ENCODE results near the gene C1orf185. TPM values are rescaled to one million over a fixed set of nuclear protein-coding genes. Genes with fewer than 3 reads are reported as not detected.

Gene C1orf185
- total RNA-seq, 4 donors from 2014 or later = not detected

DNA sequence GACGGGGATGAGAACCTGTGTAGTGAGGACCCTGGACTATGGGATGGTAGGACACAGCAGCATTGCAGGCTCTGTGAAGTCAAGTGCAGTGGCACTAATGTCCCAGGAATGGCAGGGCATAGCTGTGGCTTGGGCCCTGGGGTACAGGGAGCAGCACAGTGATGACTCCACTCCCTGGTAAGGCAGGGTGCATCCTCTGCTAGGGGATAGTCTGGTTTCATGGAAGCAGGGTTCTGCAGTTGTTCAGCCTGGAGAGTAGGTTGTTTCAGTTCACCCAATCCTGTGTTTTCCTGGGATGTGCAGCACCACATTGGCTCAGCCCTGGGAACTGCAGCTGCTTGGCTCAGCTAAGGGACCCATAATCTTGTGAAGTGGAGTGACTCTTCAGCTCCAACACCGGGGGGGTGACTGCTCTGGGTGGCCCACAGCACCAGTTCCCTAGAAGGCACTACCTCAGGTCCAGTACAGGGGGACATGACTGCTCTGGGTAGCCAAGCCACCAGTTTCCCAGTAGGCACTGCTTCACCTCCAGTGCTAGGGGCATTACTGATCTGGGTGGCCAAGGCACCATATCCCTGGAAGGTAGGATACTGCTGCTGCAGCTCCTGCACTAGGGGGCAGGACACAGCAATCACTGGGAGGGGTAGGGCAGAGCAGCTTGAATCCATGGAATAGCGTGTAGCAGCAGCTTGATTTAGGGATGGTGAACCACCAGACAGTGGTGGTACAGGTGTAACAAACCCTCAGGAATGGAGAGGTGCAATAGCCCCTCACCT is 15.3 kb upstream of the C1orf185 start:
- no peaks in the 10 kb centered on the region for H3K27me3 ChIP-seq
- H3K4me3 ChIP-seq = no peak overlapping the region
- TF ChIP-seq EP300 (IDR thresholded peaks at IDR 0.05) (no peak), POLR2A (IDR thresholded peaks at IDR 0.05) (no peak), CTCF (IDR thresholded peaks at IDR 0.05) (no peak)
- no peaks in the 10 kb centered on the region for H3K4me1 ChIP-seq
- 67 to 82% methylated on average over 3 of the region's 3 CpGs for WGBS, 2 donors
- DNase-seq (ENCODE audit: low spot score in 2 of 2) = no peak
- no peaks in the 10 kb centered on the region for H3K36me3 ChIP-seq
- no peak overlapping the region for H3K27ac ChIP-seq
- peaks cover 0 to 9% (median 0%) of the 10 kb centered on the region in 4 donors for H3K9me3 ChIP-seq

DNA sequence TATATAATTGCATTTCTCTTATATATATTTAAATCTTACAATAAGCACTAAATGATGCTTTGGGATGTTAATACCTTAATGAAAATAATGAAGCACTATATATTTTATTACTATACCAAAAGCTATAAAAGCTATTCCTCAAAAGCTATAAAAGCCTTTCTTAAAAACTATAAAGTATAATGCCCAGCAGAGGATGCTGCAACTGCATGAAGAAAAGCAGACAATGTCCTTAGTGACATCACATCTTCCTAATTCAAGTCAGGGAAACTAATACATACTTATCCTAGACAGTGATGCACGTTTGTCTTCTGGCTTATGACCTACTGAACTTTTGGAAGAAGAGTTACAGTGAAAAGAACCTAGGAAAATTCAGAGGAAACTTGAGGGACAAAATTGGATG is 13.6 kb upstream of the C1orf185 start:
- Histone ChIP-seq H3K36me3 (no peaks in the 10 kb centered on the region), H3K4me1 (no peaks in the 10 kb centered on the region), H3K27ac (no peak overlapping the region), H3K4me3 (no peak overlapping the region), H3K27me3 (no peaks in the 10 kb centered on the region), H3K9me3 (peaks cover 0 to 16% (median 0%) of the 10 kb centered on the region in 4 donors)
- DNase-seq (ENCODE audit: low spot score in 2 of 2) = no peak
- WGBS, 2 donors = 24 to 29% methylated on average over 1 of the region's 1 CpG
- TF ChIP-seq EP300 (IDR thresholded peaks at IDR 0.05) (no peak), CTCF (IDR thresholded peaks at IDR 0.05) (no peak), POLR2A (IDR thresholded peaks at IDR 0.05) (no peak)

GRCh38 chr1:51093581-51093980 is 8.4 kb upstream of the C1orf185 start:
- no peak overlapping the region for H3K27ac ChIP-seq
- H3K9me3 ChIP-seq = peaks cover 0 to 31% (median 3%) of the 10 kb centered on the region in 4 donors
- no peaks in the 10 kb centered on the region for H3K4me1 ChIP-seq
- H3K36me3 ChIP-seq = no peaks in the 10 kb centered on the region
- 34 to 54% methylated on average over 1 of the region's 1 CpG for WGBS, 2 donors
- no peak for DNase-seq (ENCODE audit: low spot score in 2 of 2)
- TF ChIP-seq CTCF (IDR thresholded peaks at IDR 0.05) (no peak), POLR2A (IDR thresholded peaks at IDR 0.05) (no peak), EP300 (IDR thresholded peaks at IDR 0.05) (no peak)
- no peak overlapping the region for H3K4me3 ChIP-seq
- H3K27me3 ChIP-seq = no peaks in the 10 kb centered on the region

DNA sequence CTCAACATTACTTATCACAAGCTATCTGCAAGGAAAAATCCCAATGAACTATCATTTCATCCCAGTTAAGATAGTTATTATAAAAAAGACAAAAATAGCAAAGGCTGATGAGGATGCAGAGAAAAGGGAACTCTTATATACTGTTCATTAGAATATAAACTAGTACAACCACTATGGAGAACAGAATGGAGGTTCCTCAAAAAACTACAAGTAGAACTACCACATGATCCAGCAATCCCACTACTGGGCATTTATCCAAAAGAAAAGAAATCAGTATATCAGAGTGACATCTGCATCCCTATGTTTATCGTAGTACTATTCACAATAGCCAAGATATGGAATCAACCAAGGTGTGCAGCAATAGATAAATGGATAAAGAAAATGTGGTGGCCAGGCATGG is 4.9 kb upstream of the C1orf185 start:
- Histone ChIP-seq H3K27ac (no peak overlapping the region), H3K36me3 (no peaks in the 10 kb centered on the region), H3K27me3 (no peaks in the 10 kb centered on the region), H3K9me3 (peaks cover 0 to 17% (median 3%) of the 10 kb centered on the region in 4 donors), H3K4me1 (no peaks in the 10 kb centered on the region), H3K4me3 (no peak overlapping the region)
- 88 to 93% methylated on average over 1 of the region's 1 CpG for WGBS, 2 donors
- TF ChIP-seq EP300 (IDR thresholded peaks at IDR 0.05) = no peak
- TF ChIP-seq POLR2A (IDR thresholded peaks at IDR 0.05) = no peak
- TF ChIP-seq CTCF (IDR thresholded peaks at IDR 0.05) = no peak
- no peak for DNase-seq (ENCODE audit: low spot score in 2 of 2)

DNA sequence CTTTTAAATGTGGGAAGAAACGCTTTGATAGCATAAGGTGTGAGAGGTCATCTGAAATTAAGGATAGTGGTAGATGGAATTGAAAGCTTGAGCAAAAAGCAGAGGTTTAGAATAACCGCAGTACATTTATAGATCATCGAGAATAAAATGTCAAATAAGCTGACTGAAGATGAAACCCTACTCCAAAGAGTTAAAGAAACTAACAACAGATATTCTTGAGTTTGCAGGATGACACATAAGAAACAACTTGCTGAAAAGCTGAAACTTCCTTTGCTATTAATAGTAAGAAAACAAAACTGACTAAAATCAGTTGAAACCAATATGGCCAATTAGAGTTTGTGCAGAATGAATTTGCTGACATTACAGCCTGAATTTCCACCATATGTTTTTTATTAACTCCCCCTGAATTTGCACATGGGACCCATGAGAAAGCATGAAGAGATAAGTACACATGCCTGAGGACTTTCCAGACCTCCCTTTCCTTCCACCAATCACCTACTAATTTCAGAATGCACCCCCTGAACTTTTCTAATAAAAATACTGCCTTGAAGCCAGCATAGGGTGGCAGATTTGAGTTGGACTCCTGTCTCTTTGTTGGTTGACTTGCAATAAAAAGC is 1.7 kb upstream of the C1orf185 start:
- no peaks in the 10 kb centered on the region for H3K4me1 ChIP-seq
- 76 to 77% methylated on average over 3 of the region's 3 CpGs for WGBS, 2 donors
- no peak for TF ChIP-seq CTCF (IDR thresholded peaks at IDR 0.05)
- no peak for TF ChIP-seq POLR2A (IDR thresholded peaks at IDR 0.05)
- no peak for TF ChIP-seq EP300 (IDR thresholded peaks at IDR 0.05)
- no peak for DNase-seq (ENCODE audit: low spot score in 2 of 2)
- H3K36me3 ChIP-seq = no peaks in the 10 kb centered on the region
- H3K9me3 ChIP-seq = peaks cover 0 to 9% (median 2%) of the 10 kb centered on the region in 4 donors
- no peak overlapping the region for H3K4me3 ChIP-seq
- no peak overlapping the region for H3K27ac ChIP-seq
- H3K27me3 ChIP-seq = no peaks in the 10 kb centered on the region

All from tibial nerve (tissue), 4 donors.